ENCODE results near the gene COL18A1.

COL18A1 gene

DNA sequence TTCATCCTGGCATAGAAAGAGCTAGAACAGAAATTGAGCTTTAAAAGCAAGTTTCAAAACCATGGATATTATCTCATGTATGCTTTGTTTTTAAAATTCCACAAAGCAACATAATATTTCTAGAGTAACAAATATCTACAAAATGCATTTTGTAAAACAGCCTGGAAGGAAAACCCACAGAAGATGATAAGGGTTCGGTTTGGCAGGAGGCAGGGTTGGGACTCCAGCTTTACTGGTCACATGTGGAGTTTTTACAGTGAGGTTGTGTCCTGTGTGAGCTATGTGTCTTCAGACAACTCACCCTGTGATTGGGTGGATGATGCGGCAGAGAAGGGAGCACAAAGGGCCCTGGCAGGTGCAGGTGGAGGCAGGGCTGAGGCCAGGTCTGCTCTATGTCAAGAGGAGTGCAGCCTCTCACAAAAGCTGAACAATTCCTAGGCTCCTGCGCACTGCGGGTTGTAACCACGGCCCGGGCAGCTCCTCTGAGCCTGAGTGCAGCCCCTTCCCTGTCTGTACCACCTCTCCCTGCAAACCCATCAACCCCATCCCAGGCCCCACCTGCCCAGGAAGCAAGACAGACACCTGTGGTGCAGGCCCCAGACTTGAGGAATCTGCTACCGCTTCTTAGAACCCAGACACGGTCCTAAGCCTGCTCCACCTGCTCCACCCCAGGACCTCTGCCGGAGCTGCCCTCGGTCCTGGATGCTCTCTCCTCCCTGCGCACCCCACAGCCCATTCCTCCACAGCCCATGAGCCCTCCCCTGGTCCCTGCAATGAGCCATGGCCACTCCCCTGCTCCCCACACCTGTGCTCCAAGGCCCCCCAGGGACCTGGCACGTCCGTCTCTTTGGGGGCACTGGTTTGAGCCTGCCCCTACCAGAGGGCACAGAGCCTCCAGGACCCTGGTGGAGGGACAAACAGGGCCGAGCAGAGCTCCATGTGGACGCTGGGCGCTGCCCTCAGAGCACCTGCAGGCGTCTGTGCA is 2.8 kb upstream of the COL18A1 start:
- DNase-seq (ENCODE audit: low read depth, low spot score): no peak

DNA sequence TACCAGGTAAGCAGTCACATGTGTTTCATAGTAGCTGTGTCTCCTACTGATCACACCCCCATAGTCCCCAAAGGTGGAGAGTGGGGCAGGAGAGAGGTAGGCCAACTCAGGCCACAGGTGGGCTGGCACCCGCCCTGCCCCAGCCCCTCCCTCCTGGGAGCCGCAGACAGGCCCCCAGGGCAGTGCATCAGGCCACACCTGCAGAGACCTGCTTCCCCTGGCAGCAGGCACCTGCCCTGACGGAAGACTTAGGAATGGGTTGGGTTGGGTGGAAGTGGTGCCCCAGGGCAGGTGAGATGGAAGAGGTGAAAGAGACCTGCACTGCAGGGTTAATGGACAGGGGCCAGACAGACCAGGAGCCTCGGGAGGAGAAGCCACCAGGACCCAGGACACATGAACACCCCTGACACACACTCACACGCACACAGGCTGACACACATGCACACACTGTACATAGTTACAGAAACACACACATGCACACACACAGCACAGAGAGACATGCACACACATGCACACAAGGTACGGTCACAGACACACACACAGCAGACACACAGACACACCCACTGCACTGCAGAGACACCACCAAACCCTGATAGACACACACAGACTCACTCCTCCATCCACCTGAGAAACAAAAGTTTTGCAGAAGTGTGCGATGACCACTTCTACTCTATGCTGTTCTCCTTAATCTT is 1.7 kb upstream of the COL18A1 start:
- DNase-seq (ENCODE audit: low read depth, low spot score): no peak

DNA sequence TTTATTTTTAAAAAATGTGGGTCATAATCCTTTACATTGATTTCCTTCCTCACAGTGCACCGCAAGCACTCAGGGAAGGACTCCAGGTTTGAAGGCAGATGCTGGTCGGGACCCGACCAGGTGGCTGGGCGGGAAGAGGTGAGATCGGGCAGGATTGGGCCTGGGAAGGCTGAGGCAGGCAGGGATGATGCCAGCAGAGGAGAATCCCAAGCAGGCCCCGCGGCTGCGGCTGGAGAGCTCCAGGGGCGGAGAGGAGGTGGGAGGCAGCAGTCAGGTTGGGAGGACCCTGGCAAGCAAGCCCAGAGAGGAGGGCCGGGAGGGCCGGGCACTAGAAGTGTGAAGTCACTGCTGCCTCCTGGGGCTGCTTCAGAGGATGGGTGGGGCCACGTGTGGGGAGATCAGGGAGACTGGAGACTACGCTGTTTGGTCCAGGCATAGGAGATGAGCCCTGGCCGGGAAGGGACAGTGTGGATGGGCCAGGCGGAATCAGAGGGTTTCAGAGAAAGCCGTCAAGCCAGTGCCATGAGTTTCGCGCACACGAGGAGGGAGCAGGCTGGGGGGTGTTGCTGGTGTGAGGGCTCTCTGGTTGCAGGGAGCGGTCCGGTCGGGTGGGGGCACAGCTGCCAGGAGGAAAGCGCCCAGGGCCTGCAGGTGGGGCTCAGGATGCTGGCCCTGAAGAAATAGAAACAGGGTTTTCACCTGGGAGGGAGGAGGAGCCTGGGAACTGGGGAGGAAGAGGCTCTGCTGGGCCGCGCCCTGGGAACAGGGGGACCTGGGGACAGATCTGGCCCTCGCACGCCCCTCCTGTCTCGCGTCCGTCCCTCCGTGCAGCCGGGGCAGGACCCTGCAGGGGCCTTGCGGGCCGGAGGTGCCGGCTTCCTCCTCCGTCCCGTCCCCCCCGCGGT is 888 bp upstream of the COL18A1 start:
- no peak for DNase-seq (ENCODE audit: low read depth, low spot score)

- DNase-seq (ENCODE audit: low read depth, low spot score): no peak
Measured at GRCh38 chr21:45405271-45405818, 380 bp downstream of the COL18A1 start.

GRCh38 chr21:45405819-45406762 is 1.1 kb downstream of the COL18A1 start:
- DNase-seq (ENCODE audit: low read depth, low spot score): no peak

GRCh38 chr21:45406801-45407628 is 2.0 kb downstream of the COL18A1 start:
- DNase-seq (ENCODE audit: low read depth, low spot score): no peak

DNA sequence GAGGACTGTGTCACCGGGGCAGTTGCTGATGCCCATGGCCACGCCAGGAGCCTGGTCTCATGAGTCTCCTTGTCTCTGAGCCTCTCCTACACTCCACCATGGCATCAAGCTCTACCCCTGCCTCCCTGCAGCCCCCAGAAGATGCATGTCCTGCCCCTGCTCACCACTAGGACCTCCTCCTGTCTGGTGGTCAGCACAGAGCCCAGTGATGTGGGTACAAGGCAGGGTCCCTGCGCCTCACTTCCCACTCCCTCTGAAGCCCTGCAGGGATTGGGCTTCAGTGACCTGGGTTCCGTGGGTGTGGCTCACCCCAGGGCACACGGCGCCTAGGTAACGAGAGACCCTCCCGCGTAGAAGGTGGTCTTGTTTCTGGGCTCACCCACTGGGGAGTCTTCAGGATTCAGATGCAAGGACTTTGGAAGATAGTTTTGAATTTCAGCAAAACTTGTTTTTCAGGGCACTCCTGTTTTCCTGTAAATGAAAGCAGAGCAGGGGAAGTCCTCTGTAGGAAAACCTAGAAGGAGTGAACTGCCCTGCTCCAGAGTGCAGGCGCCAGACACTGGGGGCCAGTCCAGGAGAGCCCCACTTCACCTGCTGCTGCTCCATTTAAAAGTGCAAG is 2.8 kb downstream of the COL18A1 start:
- DNase-seq (ENCODE audit: low read depth, low spot score): no peak

DNA sequence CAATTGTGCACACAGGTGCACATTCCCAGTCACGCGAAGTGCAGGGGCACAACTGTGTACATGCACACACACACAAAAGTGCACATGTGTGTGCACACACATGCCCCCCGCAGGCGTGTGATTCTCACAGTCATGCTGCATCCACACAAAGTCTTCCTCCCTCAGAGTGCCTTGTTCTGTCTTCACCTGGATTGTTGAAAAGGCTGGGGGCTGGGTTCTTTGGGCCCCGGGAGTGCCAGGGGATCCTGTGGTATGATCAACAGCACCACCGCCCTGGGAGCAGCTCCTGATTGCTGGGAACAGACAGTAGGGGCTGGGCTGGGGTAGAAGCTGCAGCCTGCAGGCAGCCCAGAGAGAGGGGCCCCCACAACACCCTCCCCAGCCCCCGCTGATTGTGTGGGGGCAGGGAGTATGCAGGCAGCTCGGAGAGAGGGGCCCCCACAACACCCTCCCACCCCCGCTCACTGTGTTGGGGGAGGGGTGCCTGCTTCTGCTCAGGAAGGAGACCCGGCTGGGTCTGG is 3.4 kb downstream of the COL18A1 start:
- DNase-seq (ENCODE audit: low read depth, low spot score): no peak

GRCh38 chr21:45408801-45409261 is 3.9 kb downstream of the COL18A1 start:
- no peak for DNase-seq (ENCODE audit: low read depth, low spot score)

DNA sequence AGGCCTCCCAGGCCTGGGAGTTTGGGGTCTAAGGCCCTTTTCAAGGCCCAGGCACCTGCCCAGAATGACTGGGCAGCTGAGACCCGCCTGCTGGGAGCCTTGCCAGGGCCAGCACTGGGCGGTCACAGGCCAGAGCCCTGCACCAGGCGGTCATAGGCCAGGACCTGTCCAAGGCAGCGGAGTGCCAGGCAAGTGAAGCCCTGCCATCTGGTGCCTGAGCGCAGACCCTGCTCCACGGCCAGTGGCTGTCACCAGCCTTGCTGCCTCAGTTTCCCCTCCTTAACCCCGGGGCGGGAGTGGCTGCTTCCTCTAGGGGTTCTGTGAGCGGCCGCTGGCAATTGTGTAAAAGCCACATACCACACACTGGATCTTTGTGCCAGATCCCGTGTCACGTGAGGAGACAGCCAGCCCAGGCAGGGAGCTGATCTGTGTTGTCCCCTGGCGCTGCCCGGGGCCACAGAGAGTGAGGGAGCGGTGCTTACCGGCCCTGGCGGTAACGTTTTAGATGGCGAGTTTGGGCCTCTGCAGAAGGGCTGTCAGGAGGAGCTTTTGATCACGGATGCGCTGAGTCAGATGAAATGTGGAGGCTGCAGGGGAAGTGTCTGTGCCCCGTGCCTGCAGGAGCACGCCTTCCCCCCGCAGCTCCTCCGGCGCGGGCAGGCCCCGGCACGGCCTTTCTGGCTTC is 4.6 kb downstream of the COL18A1 start:
- no peak for DNase-seq (ENCODE audit: low read depth, low spot score)

- DNase-seq (ENCODE audit: low read depth, low spot score): no peak
Measured at GRCh38 chr21:45410151-45410864, 5.3 kb downstream of the COL18A1 start.

DNA sequence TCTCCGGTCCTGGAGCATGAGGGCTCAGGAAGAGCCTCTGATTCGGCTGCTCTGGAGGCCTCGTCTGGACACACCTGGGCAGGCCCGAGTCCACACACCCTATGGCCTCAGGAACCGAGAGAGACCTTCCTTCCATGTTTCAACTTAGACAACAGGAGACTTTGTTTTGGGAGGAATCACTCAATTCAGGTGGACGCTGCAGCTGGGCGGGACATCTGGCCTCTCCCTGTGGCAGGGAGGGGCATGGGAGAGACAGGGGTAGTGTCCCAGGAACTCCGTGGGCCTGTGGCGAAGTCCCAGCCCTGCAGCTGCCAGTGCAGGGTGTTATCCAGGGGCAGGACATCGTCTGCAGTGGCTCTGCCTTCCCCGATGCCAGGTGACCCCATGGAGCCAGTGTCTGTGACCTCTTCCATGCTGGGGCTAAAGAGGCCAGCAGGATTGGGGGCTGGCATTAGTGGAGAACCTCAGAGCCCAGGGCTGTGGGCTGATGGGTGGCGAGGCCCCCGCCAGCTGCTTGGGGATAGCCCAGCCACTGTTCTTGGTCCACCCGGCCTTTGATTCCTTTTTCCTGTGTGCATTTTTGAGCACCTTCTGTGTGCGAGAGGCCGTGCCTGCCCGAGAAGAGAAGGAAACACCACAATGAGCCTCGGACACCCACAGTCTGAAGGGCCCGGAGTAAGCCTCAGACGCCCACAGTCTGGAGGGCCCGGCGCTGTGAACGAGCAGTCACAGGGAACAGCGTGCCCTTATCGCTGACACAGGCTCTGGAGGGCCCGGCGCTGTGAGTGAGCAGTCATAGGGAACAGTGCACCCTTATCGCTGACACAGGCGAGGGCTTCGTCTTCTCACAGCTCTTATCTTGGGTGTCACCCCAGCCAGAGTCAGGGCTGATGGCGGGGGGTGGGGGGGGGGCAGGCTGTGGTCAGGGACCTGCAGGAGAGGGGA is 6.2 kb downstream of the COL18A1 start:
- no peak for DNase-seq (ENCODE audit: low read depth, low spot score)

- no peak for DNase-seq (ENCODE audit: low read depth, low spot score)
Measured at GRCh38 chr21:45411810-45412206, 6.8 kb downstream of the COL18A1 start.

GRCh38 chr21:45412491-45412890 is 7.5 kb downstream of the COL18A1 start:
- no peak for DNase-seq (ENCODE audit: low read depth, low spot score)

GRCh38 chr21:45412909-45413611 is 8.1 kb downstream of the COL18A1 start:
- no peak for DNase-seq (ENCODE audit: low read depth, low spot score)

DNA sequence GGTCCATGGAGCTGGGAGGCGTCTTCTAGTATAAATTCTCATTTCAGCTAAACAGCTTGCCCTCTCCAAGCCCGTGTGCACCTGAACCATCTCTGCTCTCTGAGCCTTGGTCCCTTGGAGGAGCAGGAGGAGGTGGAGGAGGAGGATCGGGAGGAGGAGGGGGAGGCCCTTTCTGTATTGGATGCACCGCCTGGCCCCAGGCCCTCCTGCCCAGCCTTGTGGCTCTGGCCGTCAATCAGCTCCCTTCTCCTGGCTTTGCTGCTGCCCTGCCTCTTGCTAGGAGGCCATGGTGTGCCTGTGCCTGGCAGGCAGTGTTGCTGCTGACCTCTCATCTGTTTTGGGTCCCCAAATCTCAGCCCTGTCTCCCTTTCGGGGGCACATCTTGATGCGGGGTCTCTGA is 9.0 kb downstream of the COL18A1 start:
- DNase-seq (ENCODE audit: low read depth, low spot score): no peak
